ENCODE measurements around the gene IMPDH2.

The IMPDH2 gene

DNA sequence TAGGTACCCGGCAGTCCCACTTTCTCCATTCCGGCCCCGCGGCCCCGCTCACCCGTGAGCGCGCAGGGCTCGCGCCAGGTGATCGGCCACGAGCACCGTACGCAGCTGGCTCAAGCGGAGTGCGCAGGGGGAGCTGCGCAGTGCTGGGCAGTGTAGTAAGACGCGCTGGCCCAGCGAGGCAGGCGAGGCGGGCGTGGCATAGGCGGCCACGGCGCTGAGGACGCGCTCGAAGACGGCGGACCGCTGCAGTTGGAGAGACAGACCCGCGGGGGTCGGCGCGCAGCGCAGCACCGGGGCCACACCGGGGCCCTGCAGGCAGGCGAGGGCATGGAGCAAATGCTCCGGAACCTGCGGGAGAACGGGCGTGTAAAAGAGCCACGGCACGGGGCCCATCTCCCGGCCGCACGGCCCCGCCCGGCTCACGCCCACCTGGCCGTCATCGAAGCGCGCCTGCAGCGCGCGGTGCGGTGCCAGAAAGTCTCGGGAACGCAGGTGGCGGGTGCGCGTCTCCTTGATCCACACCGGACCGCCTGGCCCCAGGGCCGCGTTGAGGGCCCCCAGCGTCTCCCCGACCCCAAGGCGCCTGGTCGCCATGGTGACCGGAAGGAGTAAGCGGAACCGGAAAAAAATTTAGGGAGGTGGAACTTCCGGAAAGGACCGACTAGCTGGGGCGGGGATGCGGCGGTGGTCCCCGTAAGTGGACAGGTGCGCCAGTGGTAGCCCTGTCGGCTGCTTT lies 11.1 kb downstream of the IMPDH2 start, which contains the start of gene DALRD3:
Gene DALRD3, minus strand, starts transcription at position 610 of the 736 bp plus-strand sequence. Its CDS starts 16 bp downstream, at position 594.
- TF ChIP-seq CTCF (IDR thresholded peaks at IDR 0.05; ENCODE audit: insufficient read depth, low read depth, low read length, missing control alignments): no peak
- DNase-seq (ENCODE audit: low read depth): peak; percentile 88
- H3K4me3 ChIP-seq (ENCODE audit: low read depth, low read length): peak within 1 kb of the TSS; percentile 94

DNA sequence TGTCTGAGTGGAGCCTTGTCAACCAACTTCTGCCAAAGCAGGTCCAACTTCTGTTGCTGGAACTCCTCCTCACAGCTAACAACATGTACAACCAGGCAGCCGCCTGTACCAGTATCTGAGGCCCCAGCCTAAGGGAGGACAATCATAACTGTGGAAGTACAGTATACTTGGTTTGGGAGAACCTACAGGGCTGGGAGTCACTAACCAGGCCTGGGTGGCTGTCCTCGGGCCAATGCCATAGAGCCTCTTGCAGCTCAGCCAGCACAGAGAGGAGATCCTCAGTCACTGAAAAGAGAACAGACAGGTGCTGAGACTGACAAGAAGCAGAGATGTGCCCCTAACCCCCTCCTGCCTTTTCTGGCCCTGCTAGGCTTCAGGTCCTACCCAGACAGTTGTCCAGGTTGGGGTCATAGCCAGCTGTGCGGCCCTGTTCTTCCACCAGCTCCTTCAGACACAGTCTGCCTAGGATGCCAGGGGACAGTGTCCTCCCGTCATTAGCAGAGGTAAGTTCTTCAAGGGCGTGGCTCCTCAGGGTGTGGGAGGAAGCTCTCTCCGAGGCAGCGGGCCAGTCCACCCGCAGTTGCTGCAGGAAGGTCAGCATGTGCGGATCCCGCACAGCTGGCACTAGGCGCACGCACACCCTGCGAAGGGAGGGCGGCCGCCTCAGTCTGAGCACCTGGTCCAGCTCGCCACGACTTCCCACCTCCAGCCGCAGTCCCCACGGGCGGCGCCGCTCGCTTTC lies 11.8 kb downstream of the IMPDH2 start:
- TF ChIP-seq CTCF (IDR thresholded peaks at IDR 0.05; ENCODE audit: insufficient read depth, low read depth, low read length, missing control alignments): no peak
- DNase-seq (ENCODE audit: low read depth): no peak
- H3K4me3 ChIP-seq (ENCODE audit: low read depth, low read length): peak overlapping the region; percentile 94

DNA sequence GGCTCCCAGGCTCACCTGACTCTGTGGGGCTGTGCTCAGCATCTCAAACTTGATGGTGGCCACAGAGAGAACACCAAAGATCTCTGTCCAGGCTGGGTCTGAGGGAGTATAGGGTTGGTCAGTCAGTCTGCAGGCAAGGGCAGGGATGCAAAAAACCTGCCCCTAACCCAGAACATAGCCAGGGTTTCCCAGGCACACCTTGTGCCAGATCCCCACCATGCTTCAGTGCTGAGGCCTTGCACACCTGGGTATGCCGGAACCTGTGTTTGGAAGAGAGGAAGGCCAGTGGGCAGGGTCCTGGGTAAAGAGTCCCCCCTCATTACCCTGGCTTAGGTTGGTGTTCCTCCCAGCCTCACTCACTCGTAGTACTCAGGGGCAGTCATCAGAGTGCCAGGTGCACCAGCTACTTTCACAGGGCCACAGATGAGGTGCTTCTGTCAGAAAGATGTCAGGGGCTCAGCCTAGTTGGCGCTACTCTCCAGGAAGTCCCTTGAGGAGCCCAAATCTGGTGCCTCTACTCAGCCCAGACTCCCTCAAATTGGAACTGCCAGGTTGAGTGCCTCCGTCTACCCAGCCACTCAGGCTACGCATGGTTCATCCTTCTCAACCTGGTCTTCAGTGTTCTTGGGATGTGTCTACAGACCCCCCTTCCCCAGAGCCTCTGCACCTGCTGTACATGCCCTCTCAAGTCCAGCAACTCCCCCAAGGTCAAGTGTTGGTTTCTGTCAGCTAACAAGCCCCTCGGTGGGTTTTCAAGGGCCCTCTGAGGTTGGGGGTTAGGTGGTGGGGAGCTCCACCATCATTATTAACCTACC lies 12.6 kb downstream of the IMPDH2 start:
- no peak for DNase-seq (ENCODE audit: low read depth)
- no peak for TF ChIP-seq CTCF (IDR thresholded peaks at IDR 0.05; ENCODE audit: insufficient read depth, low read depth, low read length, missing control alignments)
- H3K4me3 ChIP-seq (ENCODE audit: low read depth, low read length): no peak overlapping the region

- DNase-seq (ENCODE audit: low read depth): no peak
- H3K4me3 ChIP-seq (ENCODE audit: low read depth, low read length): no peak overlapping the region
- no peak for TF ChIP-seq CTCF (IDR thresholded peaks at IDR 0.05; ENCODE audit: insufficient read depth, low read depth, low read length, missing control alignments)
These were observed 13.4 kb downstream of the IMPDH2 start for GRCh38 chr3:49015765-49016164.

- no peak overlapping the region for H3K4me3 ChIP-seq (ENCODE audit: low read depth, low read length)
- no peak for TF ChIP-seq CTCF (IDR thresholded peaks at IDR 0.05; ENCODE audit: insufficient read depth, low read depth, low read length, missing control alignments)
- DNase-seq (ENCODE audit: low read depth): no peak
These were observed 14.1 kb downstream of the IMPDH2 start for GRCh38 chr3:49015072-49015471.

GRCh38 chr3:49013738-49014660 lies 15.2 kb downstream of the IMPDH2 start:
- peak; percentile 76 for TF ChIP-seq CTCF (IDR thresholded peaks at IDR 0.05; ENCODE audit: insufficient read depth, low read depth, low read length, missing control alignments)
- peak; percentile 83 for DNase-seq (ENCODE audit: low read depth)
- no peak overlapping the region for H3K4me3 ChIP-seq (ENCODE audit: low read depth, low read length)

Measured in GM12865 (cell line).